PC-9 (cell line): ENCODE results near the gene DNAJC15. TPM values are rescaled to one million over a fixed set of nuclear protein-coding genes. Genes with fewer than 3 reads are reported as not detected.

Experiments used
- BruUV-seq: library from RNA; stranded (reverse); fragments of 400-500 nt; replicated peaks from 2 replicates; lab custom pipeline; 2021; lab: Mats Ljungman, UMichigan
- CTCF ChIA-PET: fragments of 300-600 bp; sonication (Branson Sonifier 250); formaldehyde crosslinking; loops from one replicate; lab custom pipeline; 2022; ENCODE audit warnings: antibody characterized with exemption; lab: Charles Lee
- POLR2A ChIA-PET: fragments of 300-600 bp; sonication (Branson Sonifier 250); formaldehyde crosslinking; loops from one replicate; lab custom pipeline; 2022; ENCODE audit warnings: antibody characterized with exemption; ENCODE audit not compliant: unreplicated experiment; lab: Charles Lee
- DNase-seq, 2 experiments: peaks; one replicate each; pipeline versions ENCODE4 v3.0.0 to v3.0.0-alpha.2; 2015 to 2022; ENCODE audit warnings: mixed read lengths in 1 of 2
- H2AFZ ChIP-seq: fragments of 200-600 bp; sonication (generic); 2 replicates; pipeline ENCODE4 v1.8.1; 2017; ENCODE audit warnings: antibody characterized with exemption
- H3F3A ChIP-seq: fragments of 200-600 bp; sonication (generic); 2 replicates; pipeline ENCODE4 v1.8.1; 2017; ENCODE audit warnings: antibody characterized with exemption, mild to moderate bottlenecking, low read depth; ENCODE audit not compliant: insufficient read depth
- H3K27ac ChIP-seq: fragments of 200-600 bp; sonication (generic); 2 replicates; pipeline ENCODE4 v1.6.1; 2016; ENCODE audit warnings: mixed run types
- H3K27me3 ChIP-seq: fragments of 200-600 bp; sonication (generic); 2 replicates; pipeline ENCODE4 v1.6.1; 2016; ENCODE audit warnings: low read depth, mixed run types; ENCODE audit not compliant: insufficient read depth
- H3K36me3 ChIP-seq: fragments of 200-600 bp; sonication (generic); 2 replicates; pipeline ENCODE4 v1.6.1; 2016; ENCODE audit warnings: low read depth, mixed run types
- H3K4me1 ChIP-seq: fragments of 200-600 bp; sonication (generic); replicated peaks from 2 replicates; pipeline ENCODE4 v1.6.1; 2016; ENCODE audit warnings: mixed run types; ENCODE audit not compliant: insufficient read depth
- H3K4me2 ChIP-seq: fragments of 200-600 bp; sonication (generic); 2 replicates; pipeline ENCODE4 v1.6.1; 2017; ENCODE audit warnings: mixed run types
- H3K4me3 ChIP-seq: fragments of 200-600 bp; sonication (generic); 2 replicates; pipeline ENCODE4 v1.6.1; 2016; ENCODE audit warnings: mixed run types
- H3K79me2 ChIP-seq: fragments of 200-600 bp; sonication (generic); 2 replicates; pipeline ENCODE4 v1.6.1; 2017; ENCODE audit warnings: low read depth, mixed run types
- H3K9me2 ChIP-seq: fragments of 200-600 bp; sonication (generic); 2 replicates; pipeline ENCODE4 v1.8.1; 2017; ENCODE audit warnings: mild to moderate bottlenecking; ENCODE audit not compliant: insufficient read depth
- H3K9me3 ChIP-seq: fragments of 200-600 bp; sonication (generic); 2 replicates; pipeline ENCODE4 v1.8.1; 2016; ENCODE audit warnings: low read depth; ENCODE audit not compliant: insufficient read depth
- H4K20me1 ChIP-seq: fragments of 200-600 bp; sonication (generic); 2 replicates; pipeline ENCODE4 v1.8.1; 2017; ENCODE audit not compliant: insufficient read depth
- EZH2 ChIP-seq: fragments of 200-600 bp; sonication (generic); IDR thresholded peaks from 2 replicates; pipeline ENCODE4 v1.8.0; 2017; ENCODE audit warnings: antibody characterized with exemption, low read depth
- intact Hi-C: fragments of 100-400 bp; cut with micrococcal nuclease; formaldehyde crosslinking; loops from one replicate; pipeline ENCODE4 v1.10.0; 2022; ENCODE audit not compliant: unreplicated experiment
- total RNA-seq: library from RNA; stranded (reverse); gene quantifications from 2 replicates; pipeline ENCODE4 v1.2.3, GENCODE V29; 2021
- TF ChIP-seq, protein P1 (sequence below): fragments of 200-600 bp; sonication (generic); conservative IDR thresholded peaks from 2 replicates; pipeline ENCODE4 v1.6.1; 2017; ENCODE audit warnings: mixed run types, antibody characterized with exemption, mild to moderate bottlenecking, moderate library complexity

DNAJC15 gene
- total RNA-seq, 1 experiment from 2014 or later = 14.8 TPM

GRCh38 chr13:43157796-43158195 is 134.4 kb downstream of the DNAJC15 start:
- ChIA-PET CTCF (no interaction called here), POLR2A (no interaction called here)
- TF ChIP-seq EZH2 = no peak
- TF ChIP-seq, protein P1, sequence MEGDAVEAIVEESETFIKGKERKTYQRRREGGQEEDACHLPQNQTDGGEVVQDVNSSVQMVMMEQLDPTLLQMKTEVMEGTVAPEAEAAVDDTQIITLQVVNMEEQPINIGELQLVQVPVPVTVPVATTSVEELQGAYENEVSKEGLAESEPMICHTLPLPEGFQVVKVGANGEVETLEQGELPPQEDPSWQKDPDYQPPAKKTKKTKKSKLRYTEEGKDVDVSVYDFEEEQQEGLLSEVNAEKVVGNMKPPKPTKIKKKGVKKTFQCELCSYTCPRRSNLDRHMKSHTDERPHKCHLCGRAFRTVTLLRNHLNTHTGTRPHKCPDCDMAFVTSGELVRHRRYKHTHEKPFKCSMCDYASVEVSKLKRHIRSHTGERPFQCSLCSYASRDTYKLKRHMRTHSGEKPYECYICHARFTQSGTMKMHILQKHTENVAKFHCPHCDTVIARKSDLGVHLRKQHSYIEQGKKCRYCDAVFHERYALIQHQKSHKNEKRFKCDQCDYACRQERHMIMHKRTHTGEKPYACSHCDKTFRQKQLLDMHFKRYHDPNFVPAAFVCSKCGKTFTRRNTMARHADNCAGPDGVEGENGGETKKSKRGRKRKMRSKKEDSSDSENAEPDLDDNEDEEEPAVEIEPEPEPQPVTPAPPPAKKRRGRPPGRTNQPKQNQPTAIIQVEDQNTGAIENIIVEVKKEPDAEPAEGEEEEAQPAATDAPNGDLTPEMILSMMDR = no peak
- peaks cover 8% of the 10 kb centered on the region; the same call in 1 of the 2 replicates for H3F3A ChIP-seq
- H4K20me1 ChIP-seq = no peaks in the 10 kb centered on the region
- no peak overlapping the region for H3K4me2 ChIP-seq
- intact Hi-C loops = loop anchor here (5.0 to 10.0 kb wide), 3 partner anchors 90 to 627 kb away; partner anchors contain the start of gene ENOX1
- H3K27ac ChIP-seq = no peak overlapping the region
- no TSS peak for BruUV-seq
- H2AFZ ChIP-seq = no peak overlapping the region
- DNase-seq = no peak
- no peaks in the 10 kb centered on the region for H3K27me3 ChIP-seq
- H3K4me1 ChIP-seq = peaks cover 36% of the 10 kb centered on the region
- H3K36me3 ChIP-seq = no peaks in the 10 kb centered on the region
- H3K4me3 ChIP-seq = no peak overlapping the region
- H3K9me2 ChIP-seq = no peaks in the 10 kb centered on the region; the same call in 1 of the 2 replicates
- H3K9me3 ChIP-seq = no peaks in the 10 kb centered on the region
- H3K79me2 ChIP-seq = no peaks in the 10 kb centered on the region

GRCh38 chr13:43158516-43158915 is 135.1 kb downstream of the DNAJC15 start:
- Histone ChIP-seq H3K9me2 (no peaks in the 10 kb centered on the region; the same call in 1 of the 2 replicates), H3F3A (peaks cover 8% of the 10 kb centered on the region; the same call in 1 of the 2 replicates), H3K4me1 (peaks cover 29% of the 10 kb centered on the region), H3K27ac (no peak overlapping the region), H3K27me3 (no peaks in the 10 kb centered on the region), H3K36me3 (no peaks in the 10 kb centered on the region), H4K20me1 (no peaks in the 10 kb centered on the region), H2AFZ (no peak overlapping the region), H3K4me3 (no peak overlapping the region), H3K4me2 (no peak overlapping the region), H3K79me2 (no peaks in the 10 kb centered on the region), H3K9me3 (no peaks in the 10 kb centered on the region)
- TF ChIP-seq EZH2 = no peak
- TF ChIP-seq, protein P1 = no peak
- POLR2A ChIA-PET = no interaction called here
- no TSS peak for BruUV-seq
- DNase-seq = no peak
- CTCF ChIA-PET = no interaction called here
- intact Hi-C loops = loop anchor here (5.0 to 10.0 kb wide), 3 partner anchors 89 to 626 kb away; partner anchors contain the start of gene ENOX1

DNA sequence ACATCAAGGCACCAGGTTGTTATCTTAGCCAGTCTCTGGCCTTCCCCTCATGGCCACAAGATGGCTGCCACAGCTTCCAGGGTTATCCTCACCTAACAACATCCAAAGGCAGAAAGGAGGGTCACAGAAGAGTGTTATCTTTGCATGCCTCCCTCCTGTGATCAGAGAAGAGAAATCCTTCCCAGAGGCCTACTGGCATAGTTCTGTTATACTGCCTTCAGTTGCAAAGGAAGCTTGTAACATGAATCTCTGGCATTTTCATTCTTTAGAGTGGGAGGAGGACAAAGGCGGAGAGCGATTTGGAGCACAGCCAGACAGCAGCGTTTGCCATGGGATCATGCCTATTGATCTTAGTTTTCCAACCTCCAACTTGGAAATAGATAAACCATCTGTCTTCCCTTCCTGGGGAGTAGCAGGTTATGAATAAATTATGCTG is 135.7 kb downstream of the DNAJC15 start:
- CTCF ChIA-PET = no interaction called here
- intact Hi-C loops = loop anchor here (5.0 to 10.0 kb wide), 3 partner anchors 88 to 626 kb away; partner anchors contain the start of gene ENOX1
- no peaks in the 10 kb centered on the region for H4K20me1 ChIP-seq
- no peak overlapping the region for H3K4me3 ChIP-seq
- H3K27me3 ChIP-seq = no peaks in the 10 kb centered on the region
- no peak overlapping the region for H3K4me2 ChIP-seq
- H3K9me2 ChIP-seq = no peaks in the 10 kb centered on the region; the same call in 1 of the 2 replicates
- no peaks in the 10 kb centered on the region for H3K9me3 ChIP-seq
- peak in 1 of 2 experiments; percentile 51 for DNase-seq
- 0 out of 2 replicates have a peak overlapping the region, but pooled peaks have one; percentile 39 for H2AFZ ChIP-seq
- no peaks in the 10 kb centered on the region for H3K36me3 ChIP-seq
- H3K79me2 ChIP-seq = no peaks in the 10 kb centered on the region
- H3F3A ChIP-seq = peaks cover 4% of the 10 kb centered on the region; the same call in 1 of the 2 replicates
- BruUV-seq = no TSS peak
- no peak overlapping the region for H3K27ac ChIP-seq
- POLR2A ChIA-PET = interaction anchor here (0.6 kb wide), 1 partner anchor 630 kb away, joined by 3 read pairs; no protein-coding TSS in a partner anchor
- no peak for TF ChIP-seq EZH2
- TF ChIP-seq, protein P1 = no peak
- peaks cover 24% of the 10 kb centered on the region for H3K4me1 ChIP-seq

Other genes starting within 250 kb of the DNAJC15 start
- not detected in 2 replicates for gene FAM216B, start 242.0 kb upstream of the DNAJC15 start, total RNA-seq
- 2.7 and 3.4 TPM in 2 replicates for gene EPSTI1, start 31.3 kb upstream of the DNAJC15 start, total RNA-seq